ENCODE data around the gene FAM89A. TPM values are rescaled to one million over a fixed set of nuclear protein-coding genes. Genes with fewer than 3 reads are reported as not detected.

FAM89A gene
- polyA plus RNA-seq, 1 donor (not counting 4 experiments of a cell fraction or from before 2014, with no cell fraction given), result 32.3 TPM

DNA sequence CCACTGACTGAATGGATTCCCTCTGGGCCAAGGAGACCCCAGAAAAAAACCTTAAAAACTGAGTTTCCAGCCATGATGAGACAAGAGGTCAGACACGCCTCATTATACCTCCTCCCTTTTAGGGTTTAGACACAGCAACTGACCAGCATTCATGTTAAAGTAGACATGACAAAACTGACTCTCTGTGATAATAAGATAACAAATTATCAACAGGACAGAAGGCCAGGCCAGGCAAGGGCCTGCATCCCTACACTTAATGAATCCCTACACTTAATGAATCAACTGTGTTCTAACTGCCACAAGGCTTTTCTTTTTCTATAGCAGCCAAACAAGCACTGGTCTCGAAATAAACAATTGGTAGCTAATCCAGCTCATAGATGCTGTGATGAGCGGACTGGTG, 33.3 kb upstream of the FAM89A start:
- H3K27me3 ChIP-seq (ENCODE audit: control insufficient read depth, extremely low read depth, insufficient read depth, low read length), result no peaks in the 10 kb centered on the region
- H3K9me3 ChIP-seq (ENCODE audit: control insufficient read depth, low read depth, low read length), result no peaks in the 10 kb centered on the region
- H3K27ac ChIP-seq (ENCODE audit: control insufficient read depth, insufficient read depth, low read length), result no peak overlapping the region
- DNase-seq (ENCODE audit: low read depth, low spot score), result no peak
- no peak overlapping the region for H3K9ac ChIP-seq (ENCODE audit: control insufficient read depth, extremely low read depth, insufficient read depth, low read length)
- H4K20me1 ChIP-seq (ENCODE audit: control insufficient read depth, extremely low read depth, insufficient read depth, low read length), result peaks cover 3% of the 10 kb centered on the region
- dilution Hi-C loops (cut with MboI; ENCODE audit: extremely low pct_ligation_motif_present, low sequenced_read_pairs), result no loop called here
- H3K4me2 ChIP-seq (ENCODE audit: control insufficient read depth, extremely low read depth, insufficient read depth, low read depth, low read length), result no peak overlapping the region
- TF ChIP-seq EZH2 (IDR thresholded peaks at IDR 0.05; ENCODE audit: low read length) (no peak), CTCF (optimal IDR thresholded peaks at IDR 0.05 in 1 of 3, IDR thresholded peaks at IDR 0.05 in 1 of 3, conservative IDR thresholded peaks at IDR 0.05 in 1 of 3; ENCODE audit: extremely low read depth in 1 of 3, insufficient read depth in 2 of 3, low read length in 3 of 3) (no peak)
- no peaks in the 10 kb centered on the region for H3K36me3 ChIP-seq (ENCODE audit: control insufficient read depth in 2 of 2, extremely low read depth in 1 of 2, insufficient read depth in 2 of 2, low read length in 2 of 2)
- FAIRE-seq, result no peak
- H2AFZ ChIP-seq (ENCODE audit: control insufficient read depth, low read length), result no peak overlapping the region
- no peaks in the 10 kb centered on the region for H3K79me2 ChIP-seq (ENCODE audit: control insufficient read depth, insufficient read depth, low read length)
- no peaks in the 10 kb centered on the region for H3K4me1 ChIP-seq (ENCODE audit: control insufficient read depth, extremely low read depth, insufficient read depth, low read length)
- no peaks in the 10 kb centered on the region for H3K9me1 ChIP-seq (ENCODE audit: control insufficient read depth, extremely low read depth, insufficient read depth, low read length)
- H3K4me3 ChIP-seq (ENCODE audit: control insufficient read depth in 2 of 3, extremely low read depth in 1 of 3, insufficient read depth in 2 of 3, low read depth in 1 of 3, low read length in 3 of 3), result no peak overlapping the region

GRCh38 chr1:231072502-231073094, 32.5 kb upstream of the FAM89A start:
- Histone ChIP-seq H3K4me2 (ENCODE audit: control insufficient read depth, extremely low read depth, insufficient read depth, low read depth, low read length) (no peak overlapping the region), H3K9me1 (ENCODE audit: control insufficient read depth, extremely low read depth, insufficient read depth, low read length) (no peaks in the 10 kb centered on the region), H2AFZ (ENCODE audit: control insufficient read depth, low read length) (no peak overlapping the region), H3K36me3 (ENCODE audit: control insufficient read depth in 2 of 2, extremely low read depth in 1 of 2, insufficient read depth in 2 of 2, low read length in 2 of 2) (no peaks in the 10 kb centered on the region), H3K4me1 (ENCODE audit: control insufficient read depth, extremely low read depth, insufficient read depth, low read length) (no peaks in the 10 kb centered on the region), H3K9me3 (ENCODE audit: control insufficient read depth, low read depth, low read length) (no peaks in the 10 kb centered on the region), H4K20me1 (ENCODE audit: control insufficient read depth, extremely low read depth, insufficient read depth, low read length) (peaks cover 3% of the 10 kb centered on the region), H3K27ac (ENCODE audit: control insufficient read depth, insufficient read depth, low read length) (no peak overlapping the region), H3K4me3 (ENCODE audit: control insufficient read depth in 2 of 3, extremely low read depth in 1 of 3, insufficient read depth in 2 of 3, low read depth in 1 of 3, low read length in 3 of 3) (no peak overlapping the region), H3K79me2 (ENCODE audit: control insufficient read depth, insufficient read depth, low read length) (no peaks in the 10 kb centered on the region), H3K9ac (ENCODE audit: control insufficient read depth, extremely low read depth, insufficient read depth, low read length) (no peak overlapping the region), H3K27me3 (ENCODE audit: control insufficient read depth, extremely low read depth, insufficient read depth, low read length) (no peaks in the 10 kb centered on the region)
- TF ChIP-seq EZH2 (IDR thresholded peaks at IDR 0.05; ENCODE audit: low read length) (no peak), CTCF (optimal IDR thresholded peaks at IDR 0.05 in 1 of 3, IDR thresholded peaks at IDR 0.05 in 1 of 3, conservative IDR thresholded peaks at IDR 0.05 in 1 of 3; ENCODE audit: extremely low read depth in 1 of 3, insufficient read depth in 2 of 3, low read length in 3 of 3) (no peak)
- DNase-seq (ENCODE audit: low read depth, low spot score) (no peak), FAIRE-seq (no peak)
- dilution Hi-C loops (cut with MboI; ENCODE audit: extremely low pct_ligation_motif_present, low sequenced_read_pairs), result no loop called here

Data from keratinocyte (primary cell).